Loucy (cell line): Measurements from ENCODE around the gene HLA-DMB.

Experiments used
- H2AFZ ChIP-seq: fragments of 200-600 bp; sonication (generic); 2 replicates; pipeline ENCODE4 v1.6.0; 2016; ENCODE audit warnings: antibody characterized with exemption, mild to moderate bottlenecking, low read length, moderate library complexity
- H3F3A ChIP-seq: fragments of 200-600 bp; 2 replicates; pipeline ENCODE4 v1.6.0; 2016; ENCODE audit warnings: antibody characterized with exemption, low read depth, mild to moderate bottlenecking
- H3K27me3 ChIP-seq: fragments of 200-600 bp; sonication (generic); 2 replicates; pipeline ENCODE4 v1.6.1; 2014; ENCODE audit warnings: low read length, mild to moderate bottlenecking; ENCODE audit not compliant: insufficient read depth, poor library complexity, severe bottlenecking
- H3K36me3 ChIP-seq: fragments of 200-600 bp; sonication (generic); 2 replicates; pipeline ENCODE4 v1.6.1; 2016; ENCODE audit warnings: low read length; ENCODE audit not compliant: insufficient read depth
- H3K4me1 ChIP-seq: fragments of 200-600 bp; sonication (generic); 2 replicates; pipeline ENCODE4 v1.5.1; 2014; ENCODE audit warnings: low read length, mild to moderate bottlenecking; ENCODE audit not compliant: insufficient read depth, poor library complexity, severe bottlenecking
- H3K4me2 ChIP-seq: fragments of 200-600 bp; sonication (generic); 2 replicates; pipeline ENCODE4 v1.6.0; 2014; ENCODE audit warnings: antibody characterized with exemption, low read length, low read depth, mild to moderate bottlenecking; ENCODE audit not compliant: poor library complexity, severe bottlenecking
- H3K4me3 ChIP-seq: fragments of 200-600 bp; sonication (generic); 2 replicates; pipeline ENCODE4 v1.5.1; 2014; ENCODE audit warnings: low read length, mild to moderate bottlenecking, mixed read lengths; ENCODE audit not compliant: poor library complexity, severe bottlenecking
- H3K79me2 ChIP-seq: fragments of 200-600 bp; sonication (generic); 2 replicates; pipeline ENCODE4 v1.6.1; 2014; ENCODE audit warnings: low read length; ENCODE audit not compliant: insufficient read depth
- H3K9ac ChIP-seq: fragments of 200-600 bp; sonication (generic); 2 replicates; pipeline ENCODE4 v1.6.0; 2014; ENCODE audit warnings: mild to moderate bottlenecking, low read depth, low read length, moderate library complexity; ENCODE audit not compliant: poor library complexity, severe bottlenecking
- H3K9me2 ChIP-seq: fragments of 200-600 bp; sonication (generic); replicated peaks from 2 replicates; pipeline ENCODE4 v1.6.1; 2016; ENCODE audit warnings: low read depth, low read length, mixed read lengths
- H3K9me3 ChIP-seq: fragments of 200-600 bp; sonication (generic); 2 replicates; pipeline ENCODE4 v1.6.1; 2014; ENCODE audit warnings: mild to moderate bottlenecking, antibody characterized with exemption, low read length, low read depth; ENCODE audit not compliant: insufficient read depth
- H4K20me1 ChIP-seq: fragments of 200-600 bp; sonication (generic); 2 replicates; pipeline ENCODE4 v1.6.0; 2014; ENCODE audit warnings: antibody characterized with exemption, low read length, mild to moderate bottlenecking; ENCODE audit not compliant: insufficient read depth, poor library complexity, severe bottlenecking
- EZH2phosphoT487 ChIP-seq: fragments of 200-600 bp; IDR thresholded peaks from 2 replicates; pipeline ENCODE4 v1.6.1; 2018; ENCODE audit warnings: antibody characterized with exemption, mild to moderate bottlenecking, moderate library complexity, borderline replicate concordance
- TF ChIP-seq, protein P1 (sequence below): fragments of 200-600 bp; sonication (generic); conservative IDR thresholded peaks from 2 replicates; pipeline ENCODE4 v1.5.1; 2014; ENCODE audit warnings: mild to moderate bottlenecking, antibody characterized with exemption, low read length

HLA-DMB gene

DNA sequence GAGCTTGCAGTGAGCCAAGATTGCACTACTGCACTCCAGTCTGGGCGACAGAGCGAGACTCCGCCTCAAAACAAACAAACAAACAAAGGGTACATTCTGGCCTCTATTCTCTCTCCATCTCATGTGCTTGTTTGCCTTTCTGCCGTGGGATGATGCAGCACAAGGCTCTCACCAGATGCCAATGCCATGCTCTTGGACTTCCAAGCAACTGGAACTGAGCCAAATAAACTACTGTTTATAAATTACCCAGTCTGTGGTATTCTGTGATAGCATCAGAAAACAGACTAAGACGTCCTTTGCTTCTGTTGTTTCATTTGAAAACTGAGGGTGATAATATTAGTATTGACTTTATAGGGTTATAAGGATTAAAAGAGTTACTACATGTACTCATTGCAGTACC lies 23.9 kb upstream of the HLA-DMB start:
- Histone ChIP-seq H4K20me1 (peaks cover 2% of the 10 kb centered on the region), H3K27me3 (peaks cover 5% of the 10 kb centered on the region), H3K9me2 (no peaks in the 10 kb centered on the region), H3K9me3 (no peaks in the 10 kb centered on the region), H3K36me3 (no peaks in the 10 kb centered on the region), H2AFZ (no peak overlapping the region), H3K4me1 (peaks cover 20% of the 10 kb centered on the region), H3K4me3 (no peak overlapping the region), H3K79me2 (peaks cover 38% of the 10 kb centered on the region), H3F3A (peaks cover 12% of the 10 kb centered on the region; the same call in 1 of the 2 replicates), H3K4me2 (no peak overlapping the region), H3K9ac (no peak overlapping the region)
- TF ChIP-seq EZH2phosphoT487: no peak
- TF ChIP-seq, protein P1, sequence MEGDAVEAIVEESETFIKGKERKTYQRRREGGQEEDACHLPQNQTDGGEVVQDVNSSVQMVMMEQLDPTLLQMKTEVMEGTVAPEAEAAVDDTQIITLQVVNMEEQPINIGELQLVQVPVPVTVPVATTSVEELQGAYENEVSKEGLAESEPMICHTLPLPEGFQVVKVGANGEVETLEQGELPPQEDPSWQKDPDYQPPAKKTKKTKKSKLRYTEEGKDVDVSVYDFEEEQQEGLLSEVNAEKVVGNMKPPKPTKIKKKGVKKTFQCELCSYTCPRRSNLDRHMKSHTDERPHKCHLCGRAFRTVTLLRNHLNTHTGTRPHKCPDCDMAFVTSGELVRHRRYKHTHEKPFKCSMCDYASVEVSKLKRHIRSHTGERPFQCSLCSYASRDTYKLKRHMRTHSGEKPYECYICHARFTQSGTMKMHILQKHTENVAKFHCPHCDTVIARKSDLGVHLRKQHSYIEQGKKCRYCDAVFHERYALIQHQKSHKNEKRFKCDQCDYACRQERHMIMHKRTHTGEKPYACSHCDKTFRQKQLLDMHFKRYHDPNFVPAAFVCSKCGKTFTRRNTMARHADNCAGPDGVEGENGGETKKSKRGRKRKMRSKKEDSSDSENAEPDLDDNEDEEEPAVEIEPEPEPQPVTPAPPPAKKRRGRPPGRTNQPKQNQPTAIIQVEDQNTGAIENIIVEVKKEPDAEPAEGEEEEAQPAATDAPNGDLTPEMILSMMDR: no peak

DNA sequence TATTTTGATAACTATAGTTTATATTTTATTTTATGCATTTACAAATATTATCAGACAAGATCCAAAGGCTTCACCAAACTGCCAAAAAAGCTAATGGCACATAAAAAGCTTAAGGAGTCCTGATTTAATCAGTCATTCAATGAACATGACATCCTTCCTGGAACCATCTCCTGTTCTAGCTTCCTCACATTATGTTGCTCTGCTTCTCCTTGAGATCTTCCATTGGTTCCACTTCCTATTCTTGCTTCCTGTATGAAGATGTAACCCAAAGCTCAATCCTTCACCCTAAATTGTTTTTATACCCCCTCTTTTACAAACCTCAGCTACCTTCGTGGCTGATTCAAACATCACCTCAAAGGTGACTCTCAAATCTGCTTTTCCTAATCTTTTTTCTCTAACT lies 23.0 kb upstream of the HLA-DMB start:
- no peaks in the 10 kb centered on the region for H3K27me3 ChIP-seq
- peaks cover 29% of the 10 kb centered on the region for H3K79me2 ChIP-seq
- peaks cover 2% of the 10 kb centered on the region for H4K20me1 ChIP-seq
- H3K9me3 ChIP-seq: no peaks in the 10 kb centered on the region
- peaks cover 12% of the 10 kb centered on the region; the same call in 1 of the 2 replicates for H3F3A ChIP-seq
- TF ChIP-seq, protein P1: no peak
- no peak for TF ChIP-seq EZH2phosphoT487
- no peak overlapping the region for H3K4me2 ChIP-seq
- peaks cover 20% of the 10 kb centered on the region for H3K4me1 ChIP-seq
- no peak overlapping the region for H2AFZ ChIP-seq
- H3K4me3 ChIP-seq: no peak overlapping the region
- no peaks in the 10 kb centered on the region for H3K9me2 ChIP-seq
- H3K36me3 ChIP-seq: no peaks in the 10 kb centered on the region
- H3K9ac ChIP-seq: no peak overlapping the region

DNA sequence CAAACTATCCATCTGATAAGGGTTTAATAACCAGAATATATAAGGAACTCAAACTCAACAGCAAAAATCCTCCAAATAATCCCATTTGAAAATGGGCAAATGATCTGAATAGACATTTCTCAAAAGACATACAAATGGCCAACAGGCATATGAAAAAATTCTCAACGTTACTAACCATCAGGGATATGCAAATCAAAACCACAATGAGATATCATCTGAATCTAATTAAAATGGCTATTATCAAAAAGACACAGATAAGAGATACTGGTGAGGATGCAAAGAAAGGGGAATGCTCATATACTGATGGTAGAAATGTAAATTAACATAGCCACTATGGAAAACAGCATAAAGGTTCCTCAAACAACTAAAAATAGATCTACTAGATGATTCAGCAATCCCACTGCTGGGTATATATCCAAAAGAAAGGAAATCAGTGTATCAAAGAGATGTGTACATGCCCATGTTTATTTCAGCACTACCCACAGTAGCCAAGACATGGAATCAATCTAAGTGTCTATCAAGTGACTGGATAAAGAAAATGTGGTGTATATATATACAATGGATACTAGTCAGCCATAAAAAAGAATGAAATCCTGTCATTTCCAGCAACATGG lies 21.5 kb upstream of the HLA-DMB start:
- Histone ChIP-seq H3K36me3 (no peaks in the 10 kb centered on the region), H3K27me3 (no peaks in the 10 kb centered on the region), H3K9me2 (no peaks in the 10 kb centered on the region), H3K4me3 (no peak overlapping the region), H3F3A (0 out of 2 replicates have a peak, but pooled peaks cover 7% of the 10 kb centered on the region), H3K9me3 (no peaks in the 10 kb centered on the region), H3K4me2 (no peak overlapping the region), H3K4me1 (peaks cover 15% of the 10 kb centered on the region), H3K79me2 (peaks cover 20% of the 10 kb centered on the region), H2AFZ (no peak overlapping the region), H3K9ac (no peak overlapping the region), H4K20me1 (peaks cover 2% of the 10 kb centered on the region)
- no peak for TF ChIP-seq EZH2phosphoT487
- TF ChIP-seq, protein P1: no peak
